ENCODE results near the gene IL2RG.

DNA sequence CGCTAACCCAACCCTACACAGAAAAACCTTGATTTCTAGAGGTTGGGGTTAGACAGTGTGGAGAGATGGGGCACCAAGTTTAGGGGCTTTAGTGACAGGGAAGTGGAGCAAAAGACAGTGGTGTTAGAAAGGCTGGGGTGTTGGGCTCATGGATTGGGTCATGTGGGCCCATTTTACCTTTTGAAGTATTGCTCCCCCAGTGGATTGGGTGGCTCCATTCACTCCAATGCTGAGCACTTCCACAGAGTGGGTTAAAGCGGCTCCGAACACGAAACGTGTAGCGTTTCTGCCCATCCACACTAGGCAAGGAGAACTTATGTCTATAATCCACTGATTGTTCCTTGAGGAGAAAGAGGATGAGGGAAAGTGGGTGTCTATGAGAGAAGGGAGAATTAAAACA is 2.3 kb downstream of the IL2RG start:
- TF ChIP-seq EZH2 (IDR thresholded peaks at IDR 0.05; ENCODE audit: low read length, unreplicated experiment) (no peak), EZH2phosphoT487 (IDR thresholded peaks at IDR 0.05; ENCODE audit: borderline replicate concordance, low read length) (no peak)
- TF ChIP-seq, protein P1, sequence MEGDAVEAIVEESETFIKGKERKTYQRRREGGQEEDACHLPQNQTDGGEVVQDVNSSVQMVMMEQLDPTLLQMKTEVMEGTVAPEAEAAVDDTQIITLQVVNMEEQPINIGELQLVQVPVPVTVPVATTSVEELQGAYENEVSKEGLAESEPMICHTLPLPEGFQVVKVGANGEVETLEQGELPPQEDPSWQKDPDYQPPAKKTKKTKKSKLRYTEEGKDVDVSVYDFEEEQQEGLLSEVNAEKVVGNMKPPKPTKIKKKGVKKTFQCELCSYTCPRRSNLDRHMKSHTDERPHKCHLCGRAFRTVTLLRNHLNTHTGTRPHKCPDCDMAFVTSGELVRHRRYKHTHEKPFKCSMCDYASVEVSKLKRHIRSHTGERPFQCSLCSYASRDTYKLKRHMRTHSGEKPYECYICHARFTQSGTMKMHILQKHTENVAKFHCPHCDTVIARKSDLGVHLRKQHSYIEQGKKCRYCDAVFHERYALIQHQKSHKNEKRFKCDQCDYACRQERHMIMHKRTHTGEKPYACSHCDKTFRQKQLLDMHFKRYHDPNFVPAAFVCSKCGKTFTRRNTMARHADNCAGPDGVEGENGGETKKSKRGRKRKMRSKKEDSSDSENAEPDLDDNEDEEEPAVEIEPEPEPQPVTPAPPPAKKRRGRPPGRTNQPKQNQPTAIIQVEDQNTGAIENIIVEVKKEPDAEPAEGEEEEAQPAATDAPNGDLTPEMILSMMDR (conservative IDR thresholded peaks at IDR 0.05; ENCODE audit: low read depth, low read length), result no peak
